ENCODE results near the gene ODF2. TPM values are rescaled to one million over a fixed set of nuclear protein-coding genes. Genes with fewer than 3 reads are reported as not detected.
A peak's percentile ranks its signal among the peaks of the same experiment; 100 is the strongest.

The ODF2 gene
- total and polyA plus RNA-seq, 2 of the 8 experiments (the other 6 are each of a cell fraction or from before 2014, with no cell fraction given), result 5.6 to 17.9 TPM

- Histone ChIP-seq H2BK15ac (ENCODE audit: low read length) (no peak overlapping the region), H3K27me3 (replicated peaks in 1 of 4; ENCODE audit: control insufficient read depth in 3 of 4, extremely low read depth in 1 of 4, insufficient read depth in 3 of 4, low read length in 3 of 4) (peaks cover 18 to 50% (median 45%) of the 10 kb centered on the region in 4 experiments), H4K5ac (ENCODE audit: insufficient read length, low read depth, low read length) (no peak overlapping the region), H3K4me3 (ENCODE audit: extremely low read depth in 1 of 4, insufficient read depth in 2 of 4, low read depth in 3 of 4, low read length in 4 of 4) (peak overlapping the region; percentile 57 to 74 (median 70)), H2BK120ac (replicated peaks; ENCODE audit: low read depth, low read length) (no peak overlapping the region), H3K79me1 (ENCODE audit: low read depth, low read length) (no peaks in the 10 kb centered on the region), H3K4ac (replicated peaks; ENCODE audit: insufficient read length, low read depth, low read length) (no peak overlapping the region), H4K20me1 (replicated peaks in 1 of 2; ENCODE audit: control insufficient read depth in 1 of 2, insufficient read depth in 2 of 2, low read length in 2 of 2) (peaks cover 14 to 16% of the 10 kb centered on the region in 2 experiments), H4K8ac (ENCODE audit: extremely low read depth, insufficient read depth, low read length) (no peak overlapping the region), H2AFZ (ENCODE audit: low read length) (no peak overlapping the region), H3K56ac (replicated peaks; ENCODE audit: insufficient read length, low read depth, low read length) (no peak overlapping the region), H3K9ac (replicated peaks in 1 of 4; ENCODE audit: extremely low read depth in 1 of 4, low read depth in 3 of 4, low read length in 3 of 4) (no peak overlapping the region), H3K9me3 (ENCODE audit: insufficient read depth in 2 of 2, low read depth in 1 of 2, low read length in 1 of 2) (no peaks in the 10 kb centered on the region), H3K36me3 (ENCODE audit: control insufficient read depth in 2 of 4, insufficient read depth in 4 of 4, low read length in 3 of 4) (peaks cover 0 to 2% (median 0%) of the 10 kb centered on the region in 4 experiments; a peak in 1 of 8 replicates), H3K4me1 (replicated peaks in 1 of 4; ENCODE audit: control insufficient read depth in 3 of 4, insufficient read depth in 4 of 4, low read length in 3 of 4) (peaks cover 0 to 8% (median 5%) of the 10 kb centered on the region in 4 experiments; a peak in 5 of 7 replicates), H3K79me2 (ENCODE audit: control insufficient read depth in 1 of 2, insufficient read depth in 2 of 2, low read length in 2 of 2) (no peaks in the 10 kb centered on the region), H3K14ac (ENCODE audit: insufficient read length) (no peak overlapping the region), H3K27ac (ENCODE audit: low read depth, low read length) (no peak overlapping the region), H2BK12ac (ENCODE audit: low read depth, low read length) (no peak overlapping the region), H3K4me2 (ENCODE audit: insufficient read depth in 1 of 2, low read depth in 2 of 2, low read length in 2 of 2) (peak overlapping the region; percentile 78 to 93), H4K91ac (replicated peaks; ENCODE audit: insufficient read length, low read length) (no peak overlapping the region), H3K23ac (ENCODE audit: insufficient read length) (no peak overlapping the region), H2AK5ac (ENCODE audit: low read depth, low read length) (no peak overlapping the region), H3K23me2 (ENCODE audit: low read depth, low read length) (peaks cover 6% of the 10 kb centered on the region), H2BK5ac (ENCODE audit: low read depth, low read length) (no peak overlapping the region), H2BK20ac (ENCODE audit: low read length) (no peak overlapping the region), H3K18ac (ENCODE audit: extremely low read depth, low read length) (no peak overlapping the region)
- peak in 1 of 2 experiments; percentile 79 for DNase-seq (ENCODE audit: low read depth in 1 of 2, low spot score in 2 of 2)
- 2% methylated on average over 13 of the region's 48 CpGs; no CpG with 5 or more reads in 1 of the 2 experiments for WGBS, 2 experiments (ENCODE audit: extremely low coverage in 1 of 2, insufficient coverage in 1 of 2, insufficient read length in 1 of 2, insufficient replicate concordance in 2 of 2, low coverage in 1 of 2, low lambda C conversion rate in 2 of 2, missing lambda C conversion rate in 1 of 2)
- CTCF ChIA-PET (ENCODE audit: partially characterized antibody), result interaction anchor here (0.7 to 2.0 kb wide), 2 partner anchors 29 to 94 kb away, joined by 3 to 5 read pairs; no protein-coding TSS in a partner anchor
- POLR2A ChIA-PET (ENCODE audit: partially characterized antibody), result interaction anchor here (1.0 kb wide), 1 partner anchor 18 kb away, joined by 3 read pairs; no protein-coding TSS in a partner anchor
- no peak for FAIRE-seq
- no peak for TF ChIP-seq POLR2AphosphoS5 (IDR thresholded peaks at IDR 0.05; ENCODE audit: low read depth, low read length)
- TF ChIP-seq JUND (IDR thresholded peaks at IDR 0.05; ENCODE audit: low read length), result no peak
- TF ChIP-seq RFX5 (IDR thresholded peaks at IDR 0.05; ENCODE audit: borderline replicate concordance, low read depth, low read length), result no peak
- no peak for TF ChIP-seq KDM1A (IDR thresholded peaks at IDR 0.05; ENCODE audit: borderline replicate concordance, low read length)
- no peak for TF ChIP-seq TAF1 (IDR thresholded peaks at IDR 0.05; ENCODE audit: low read depth, low read length)
- no peak for TF ChIP-seq SAP30 (IDR thresholded peaks at IDR 0.05; ENCODE audit: insufficient read depth, insufficient replicate concordance, low read length)
- no peak for TF ChIP-seq NANOG (IDR thresholded peaks at IDR 0.05; ENCODE audit: insufficient read depth, low read depth, low read length, poor library complexity, severe bottlenecking)
- no peak for TF ChIP-seq POLR2A (IDR thresholded peaks at IDR 0.05; ENCODE audit: control extremely low read depth in 1 of 2, low read depth in 2 of 2, low read length in 2 of 2)
- TF ChIP-seq MAFK (IDR thresholded peaks at IDR 0.05; ENCODE audit: low read depth, low read length), result no peak
- TF ChIP-seq, protein P1, sequence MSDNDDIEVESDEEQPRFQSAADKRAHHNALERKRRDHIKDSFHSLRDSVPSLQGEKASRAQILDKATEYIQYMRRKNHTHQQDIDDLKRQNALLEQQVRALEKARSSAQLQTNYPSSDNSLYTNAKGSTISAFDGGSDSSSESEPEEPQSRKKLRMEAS (IDR thresholded peaks at IDR 0.05), result peak; percentile 60; the same call in 1 of the 2 replicates
- peak; percentile 57 for TF ChIP-seq KDM4A (IDR thresholded peaks at IDR 0.05; ENCODE audit: low read depth, low read length, severe bottlenecking)
- no peak for TF ChIP-seq GTF2F1 (IDR thresholded peaks at IDR 0.05; ENCODE audit: borderline replicate concordance, low read depth, low read length)
- no peak for TF ChIP-seq RAD21 (IDR thresholded peaks at IDR 0.05 in 1 of 2, conservative IDR thresholded peaks at IDR 0.05 in 1 of 2; ENCODE audit: low read depth in 2 of 2, low read length in 2 of 2)
Observed at GRCh38 chr9:128456613-128457061, 831 bp downstream of the ODF2 start.

All from H1 (cell line).